C4-2B (cell line): ENCODE measurements around the gene SMO.
"Not testable (repeated sequence)": the region's sequence is repeated elsewhere in the genome, so short reads cannot be mapped to it uniquely, and the experiment has no call there.

Experiments
- H3K27ac ChIP-seq: fragments of 450-650 bp; 2 replicates; pipeline ENCODE4 v1.5.1; 2017
- ZFX ChIP-seq: fragments of 450-650 bp; IDR thresholded peaks from 2 replicates; pipeline ENCODE4 v1.6.1; 2017
- TF ChIP-seq, protein P1 (sequence below): fragments of 450-650 bp; conservative IDR thresholded peaks from 2 replicates; pipeline ENCODE4 v1.5.1; 2017; ENCODE audit warnings: mild to moderate bottlenecking

The SMO gene

DNA sequence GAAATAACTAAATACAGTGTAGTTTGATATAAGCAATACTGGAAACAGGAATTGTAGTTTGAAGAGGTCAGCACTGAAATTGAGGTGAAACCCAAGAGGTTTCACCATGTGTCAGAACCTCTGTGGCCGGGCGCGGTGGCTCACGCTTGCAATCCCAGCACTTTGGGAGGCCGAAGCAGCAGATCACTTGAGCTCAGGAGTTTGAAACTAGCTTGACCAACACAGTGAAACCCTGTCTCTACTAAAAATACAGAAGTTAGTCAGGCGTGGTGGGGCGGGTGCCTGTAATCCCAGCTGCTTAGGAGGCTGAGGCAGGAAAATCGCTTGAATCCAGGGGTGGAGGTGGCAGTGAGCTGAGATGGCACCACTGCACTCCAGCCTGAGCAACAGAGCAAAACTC is 50.1 kb downstream of the SMO start:
- no peak overlapping the region for H3K27ac ChIP-seq
- TF ChIP-seq ZFX, result no peak

DNA sequence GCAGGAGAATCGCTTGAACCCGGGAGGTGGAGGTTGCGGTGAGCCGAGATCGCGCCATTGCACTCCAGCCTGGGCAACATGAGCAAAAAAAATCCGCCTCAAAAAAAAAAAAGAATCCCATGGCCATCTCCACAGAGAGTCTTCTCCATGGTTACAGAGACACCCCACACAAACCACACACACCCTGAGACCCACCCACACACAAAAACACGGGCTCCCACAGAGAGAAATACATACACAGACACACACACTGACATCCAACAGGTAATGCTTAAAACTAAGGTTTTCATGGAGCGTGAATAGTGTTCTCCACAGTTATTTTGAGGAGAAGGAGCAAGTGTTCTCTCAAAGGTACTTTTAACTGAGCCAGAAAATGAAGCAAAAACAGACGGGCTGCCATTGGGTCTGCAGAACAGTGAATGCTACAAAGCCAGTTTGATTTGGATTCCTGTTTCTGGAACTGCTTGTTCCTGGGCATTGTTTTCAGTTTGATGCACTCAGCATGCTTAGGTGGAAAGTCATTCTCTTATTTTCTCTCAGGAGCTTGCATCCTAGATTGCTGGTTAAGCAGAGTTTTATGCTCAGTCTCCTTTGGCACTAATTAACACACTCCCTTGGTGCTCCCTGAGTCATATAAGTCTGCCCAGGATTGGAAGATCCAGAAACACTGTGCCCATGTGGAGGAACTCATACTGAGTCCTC is 51.8 kb downstream of the SMO start:
- TF ChIP-seq, protein P1, sequence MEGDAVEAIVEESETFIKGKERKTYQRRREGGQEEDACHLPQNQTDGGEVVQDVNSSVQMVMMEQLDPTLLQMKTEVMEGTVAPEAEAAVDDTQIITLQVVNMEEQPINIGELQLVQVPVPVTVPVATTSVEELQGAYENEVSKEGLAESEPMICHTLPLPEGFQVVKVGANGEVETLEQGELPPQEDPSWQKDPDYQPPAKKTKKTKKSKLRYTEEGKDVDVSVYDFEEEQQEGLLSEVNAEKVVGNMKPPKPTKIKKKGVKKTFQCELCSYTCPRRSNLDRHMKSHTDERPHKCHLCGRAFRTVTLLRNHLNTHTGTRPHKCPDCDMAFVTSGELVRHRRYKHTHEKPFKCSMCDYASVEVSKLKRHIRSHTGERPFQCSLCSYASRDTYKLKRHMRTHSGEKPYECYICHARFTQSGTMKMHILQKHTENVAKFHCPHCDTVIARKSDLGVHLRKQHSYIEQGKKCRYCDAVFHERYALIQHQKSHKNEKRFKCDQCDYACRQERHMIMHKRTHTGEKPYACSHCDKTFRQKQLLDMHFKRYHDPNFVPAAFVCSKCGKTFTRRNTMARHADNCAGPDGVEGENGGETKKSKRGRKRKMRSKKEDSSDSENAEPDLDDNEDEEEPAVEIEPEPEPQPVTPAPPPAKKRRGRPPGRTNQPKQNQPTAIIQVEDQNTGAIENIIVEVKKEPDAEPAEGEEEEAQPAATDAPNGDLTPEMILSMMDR, result no peak
- no peak for TF ChIP-seq ZFX
- H3K27ac ChIP-seq, result no peak overlapping the region

DNA sequence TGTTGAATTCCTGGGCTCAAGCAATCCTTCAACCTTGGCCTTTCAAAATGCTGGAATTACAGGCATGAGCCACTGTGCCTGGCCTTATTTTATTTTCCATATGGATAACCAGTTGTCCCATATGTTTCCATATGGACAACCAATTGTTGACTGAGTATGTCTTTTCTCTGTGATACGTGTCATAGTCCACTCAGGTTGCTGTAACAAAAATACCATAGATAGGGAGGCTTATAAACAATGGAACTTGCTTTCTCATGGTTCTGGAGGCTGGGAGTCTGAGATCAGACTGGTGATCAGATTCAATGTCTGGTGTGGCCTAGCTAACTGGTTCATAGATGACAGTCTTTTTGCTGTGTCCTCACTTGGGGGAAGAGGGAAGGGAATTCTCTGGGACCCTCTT is 55.8 kb downstream of the SMO start:
- no peak overlapping the region for H3K27ac ChIP-seq
- TF ChIP-seq ZFX, result no peak
- TF ChIP-seq, protein P1, result no peak

DNA sequence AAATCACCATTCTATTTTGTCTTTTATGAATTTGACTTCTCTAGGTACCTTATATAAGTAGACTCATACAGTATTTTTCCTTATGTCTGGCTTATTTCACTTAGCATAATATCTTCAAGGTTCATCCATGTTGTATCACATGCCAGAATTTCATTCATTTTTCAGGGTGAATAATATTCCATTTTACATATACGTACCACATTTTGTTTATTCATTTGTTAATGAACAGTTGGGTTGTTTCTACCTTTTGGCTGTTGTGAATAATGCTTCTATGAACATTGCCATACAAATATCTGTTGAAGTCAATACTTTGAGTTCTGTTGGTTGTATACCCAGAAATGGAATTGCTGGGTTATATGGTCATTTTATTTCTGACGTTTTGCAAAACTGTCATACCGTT is 57.1 kb downstream of the SMO start:
- H3K27ac ChIP-seq, result no peak overlapping the region
- TF ChIP-seq, protein P1, result no peak
- no peak for TF ChIP-seq ZFX

DNA sequence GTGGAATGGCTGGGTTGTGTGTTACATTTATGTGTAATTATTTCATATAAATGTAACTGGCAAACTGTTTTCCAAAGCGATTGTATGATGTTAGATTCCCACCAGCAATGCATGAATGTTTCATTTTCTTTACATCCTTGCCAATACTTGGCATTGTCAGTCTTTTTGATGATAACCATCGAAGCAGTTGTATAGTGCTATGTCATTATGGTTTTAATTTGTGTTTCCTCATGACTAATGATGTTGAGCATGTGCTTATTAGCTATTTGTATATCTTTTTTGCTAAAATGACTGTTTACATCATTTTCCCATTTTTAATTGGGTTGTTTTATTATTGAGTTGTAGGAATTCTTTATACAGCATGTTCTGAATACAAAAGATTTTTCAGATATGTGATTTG is 58.7 kb downstream of the SMO start:
- no peak overlapping the region for H3K27ac ChIP-seq
- TF ChIP-seq ZFX, result no peak
- TF ChIP-seq, protein P1, result no peak

DNA sequence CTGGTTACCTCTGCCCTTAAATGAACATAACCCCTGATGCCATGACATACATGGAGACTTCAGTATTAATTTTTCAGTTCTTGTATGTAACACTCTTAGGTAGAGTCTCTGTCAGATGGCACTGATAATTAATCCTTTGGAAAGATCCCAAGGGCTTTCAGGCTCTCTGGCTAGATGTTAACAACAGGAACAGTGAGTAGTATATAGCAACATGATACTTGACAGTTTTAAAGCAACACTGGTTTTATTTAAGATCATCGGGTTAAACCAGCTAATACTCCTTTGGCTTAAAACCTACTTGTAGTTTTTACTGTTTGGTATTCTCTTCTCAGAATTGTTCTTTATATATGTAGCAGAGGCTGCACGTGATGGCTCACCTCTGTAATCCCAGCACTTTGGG is 63.7 kb downstream of the SMO start:
- H3K27ac ChIP-seq, result no peak overlapping the region
- TF ChIP-seq ZFX, result no peak
- TF ChIP-seq, protein P1, result no peak

DNA sequence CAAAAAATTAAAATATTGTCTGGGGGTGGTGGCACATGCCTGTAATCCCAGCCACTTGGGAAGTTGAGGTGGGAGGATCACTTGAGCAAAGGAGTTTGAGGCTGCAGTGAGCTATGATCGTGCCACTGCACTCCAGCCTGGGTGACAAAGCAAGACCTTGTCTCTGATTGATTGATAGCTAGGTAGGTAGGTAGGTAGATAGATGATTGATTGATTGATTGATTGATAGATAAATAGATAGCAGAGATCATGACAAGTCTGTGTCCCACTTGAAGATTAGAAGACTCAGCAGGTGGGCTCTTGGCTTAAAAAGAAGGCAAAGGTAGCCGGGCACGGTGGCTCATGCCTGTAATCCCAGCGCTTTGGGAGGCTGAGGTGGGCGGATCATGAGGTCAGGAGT is 64.2 kb downstream of the SMO start:
- not testable (repeated sequence) for H3K27ac ChIP-seq

DNA sequence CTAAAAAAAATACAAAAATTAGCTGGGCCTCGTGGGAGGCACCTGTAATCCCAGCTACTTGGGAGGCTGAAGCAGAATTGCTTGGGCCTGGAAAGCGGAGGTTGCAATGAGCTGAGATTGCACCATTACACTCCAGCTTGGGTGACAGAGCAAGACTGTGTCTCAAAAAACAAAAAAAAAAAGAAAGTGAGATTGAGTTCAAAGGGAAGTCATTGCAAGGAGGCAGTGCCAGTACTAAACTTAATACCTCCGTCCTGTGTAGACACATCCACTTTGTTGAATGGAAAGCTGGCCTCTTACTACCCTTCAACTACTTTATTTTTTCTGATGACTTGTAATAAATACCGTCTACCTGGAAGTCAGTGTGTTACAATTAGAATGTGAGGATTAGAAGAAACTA is 67.4 kb downstream of the SMO start:
- TF ChIP-seq ZFX, result no peak
- TF ChIP-seq, protein P1, result no peak
- no peak overlapping the region; the same call in 1 of the 2 replicates for H3K27ac ChIP-seq
